GM21825 (cell line): Measurements from ENCODE around the gene SLC13A1.
"Not testable (repeated sequence)": the region's sequence is repeated elsewhere in the genome, so short reads cannot be mapped to it uniquely, and the experiment has no call there.

Experiments used
- ATAC-seq: cut with Tn5 transposase; IDR thresholded peaks from one replicate; pipeline ENCODE4 v1.9.1; 2021; ENCODE audit warnings: mild to moderate bottlenecking, moderate library complexity; ENCODE audit not compliant: unreplicated experiment

SLC13A1 gene

GRCh38 chr7:123131140-123131539 lies 68.6 kb downstream of the SLC13A1 start:
- ATAC-seq, result no peak

GRCh38 chr7:123126691-123127090 lies 73.1 kb downstream of the SLC13A1 start:
- no peak for ATAC-seq

DNA sequence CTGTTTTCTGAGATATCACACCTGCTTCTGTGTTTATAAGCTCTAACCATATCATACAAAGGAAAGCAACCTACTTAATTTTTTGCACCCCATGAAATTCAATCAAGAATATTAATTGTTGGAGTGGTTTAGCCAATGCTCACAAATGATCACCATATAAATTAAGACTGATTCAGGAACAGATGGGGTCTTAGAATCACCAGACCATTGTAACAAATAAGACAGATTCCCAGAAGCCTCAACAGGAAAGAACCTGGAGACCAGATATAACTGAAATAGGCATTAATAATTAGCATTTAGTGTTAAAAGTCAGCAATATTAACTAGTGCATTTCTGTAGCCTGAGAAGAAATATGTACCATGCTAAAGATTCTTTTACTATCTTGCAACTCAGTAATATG lies 73.6 kb downstream of the SLC13A1 start:
- ATAC-seq, result no peak

DNA sequence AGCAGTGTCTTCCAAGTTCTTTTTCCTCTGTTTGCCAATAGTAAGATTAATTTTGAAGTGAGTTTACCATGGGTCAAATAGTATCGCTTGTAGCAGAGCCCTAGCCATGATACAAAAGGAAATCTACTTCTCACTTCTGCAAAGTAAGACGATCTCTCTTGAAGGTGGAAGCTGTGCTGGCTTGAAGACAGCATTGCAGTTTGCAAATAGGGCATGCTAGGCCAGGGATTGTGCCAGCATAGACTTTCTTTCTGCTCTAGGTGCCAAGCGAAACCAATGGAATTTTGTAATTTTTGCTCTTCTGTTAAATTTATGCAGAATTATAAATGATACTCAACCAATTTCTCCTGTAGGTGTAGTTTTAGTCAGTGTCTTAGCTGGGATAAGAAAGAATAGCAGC lies 74.5 kb downstream of the SLC13A1 start:
- no peak for ATAC-seq

GRCh38 chr7:123122916-123123315 lies 76.9 kb downstream of the SLC13A1 start:
- no peak for ATAC-seq

GRCh38 chr7:123120286-123120685 lies 79.5 kb downstream of the SLC13A1 start:
- no peak for ATAC-seq

DNA sequence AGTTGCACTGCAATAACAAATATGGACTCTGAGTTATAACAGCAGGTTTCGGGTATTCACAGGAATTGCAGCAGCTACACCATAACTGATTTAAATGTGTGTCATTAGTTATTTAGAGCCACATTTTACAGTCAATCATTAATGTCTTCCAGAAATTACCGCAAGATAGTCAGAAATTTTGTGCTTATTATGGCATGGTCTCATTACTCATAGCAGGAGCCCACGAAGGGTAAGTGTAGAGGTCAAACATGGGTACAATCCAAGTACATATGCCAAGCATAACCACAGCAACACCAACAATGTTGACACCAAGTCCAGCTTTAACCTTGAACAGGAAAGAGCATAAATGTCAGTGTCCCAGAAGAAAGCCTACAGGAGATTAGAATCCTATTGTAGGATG lies 84.4 kb downstream of the SLC13A1 start:
- ATAC-seq, result no peak

DNA sequence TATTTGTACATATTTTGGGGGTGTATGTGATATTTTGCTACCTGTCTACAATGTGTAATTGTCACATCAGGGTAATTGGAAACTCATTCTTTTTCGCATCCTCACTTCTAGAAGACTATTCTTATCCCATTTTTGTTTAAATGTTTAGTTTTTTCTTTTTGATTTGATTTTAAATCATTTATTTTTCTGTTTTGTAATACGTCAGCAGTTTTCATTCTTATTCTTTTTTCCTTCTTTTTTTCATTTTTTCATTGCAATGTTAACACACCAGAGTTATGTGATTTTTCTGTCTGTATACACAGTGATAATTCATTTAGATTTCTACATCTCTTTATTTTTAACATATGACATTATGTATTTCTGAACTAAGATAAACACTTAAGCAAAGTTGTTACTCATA lies 85.5 kb downstream of the SLC13A1 start:
- ATAC-seq, result no peak

- no peak for ATAC-seq
Measured at GRCh38 chr7:123112833-123113232, 86.9 kb downstream of the SLC13A1 start.

- no peak for ATAC-seq
Measured at GRCh38 chr7:123099712-123100111, 100.1 kb downstream of the SLC13A1 start.

DNA sequence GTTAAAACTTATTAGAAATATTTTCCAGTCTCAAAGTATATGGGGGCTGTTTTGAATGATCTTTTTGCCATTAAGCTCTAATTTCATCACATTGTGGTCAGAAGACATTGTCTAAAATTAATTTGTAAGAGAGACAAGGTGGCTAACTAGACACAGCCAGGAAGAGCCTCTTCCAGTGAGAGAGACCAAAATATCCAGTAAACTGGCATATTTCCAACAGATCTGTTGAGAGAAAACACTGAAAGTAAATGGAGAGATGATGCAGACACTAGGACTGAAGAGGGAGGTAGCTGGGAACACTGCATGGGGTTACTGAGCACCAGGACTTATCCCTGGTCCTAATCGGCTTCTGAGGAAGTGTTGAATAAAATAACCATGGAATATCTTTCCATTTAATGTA lies 102.8 kb downstream of the SLC13A1 start:
- ATAC-seq, result no peak

- ATAC-seq, result no peak
Measured at GRCh38 chr7:123096434-123096833, 103.3 kb downstream of the SLC13A1 start.

- ATAC-seq, result no peak
Measured at GRCh38 chr7:123090456-123090855, 109.3 kb downstream of the SLC13A1 start.

DNA sequence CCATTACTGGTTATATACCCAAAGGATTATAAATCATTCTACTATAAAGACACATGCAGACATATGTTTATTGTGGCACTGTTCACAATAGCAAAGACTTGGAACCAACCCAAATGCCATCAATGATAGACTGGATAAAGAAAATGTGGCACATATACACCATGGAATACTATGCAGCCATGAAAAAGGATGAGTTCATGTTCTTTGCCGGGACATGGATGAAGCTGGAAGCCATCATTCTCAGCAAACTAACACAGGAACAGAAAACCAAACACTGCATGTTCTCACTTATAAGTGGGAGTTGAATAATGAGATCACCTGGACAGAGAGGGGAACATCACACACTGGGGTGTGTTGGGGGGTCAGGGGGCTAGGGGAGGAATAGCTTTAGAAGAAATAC lies 112.9 kb downstream of the SLC13A1 start:
- ATAC-seq, result not testable (repeated sequence)

DNA sequence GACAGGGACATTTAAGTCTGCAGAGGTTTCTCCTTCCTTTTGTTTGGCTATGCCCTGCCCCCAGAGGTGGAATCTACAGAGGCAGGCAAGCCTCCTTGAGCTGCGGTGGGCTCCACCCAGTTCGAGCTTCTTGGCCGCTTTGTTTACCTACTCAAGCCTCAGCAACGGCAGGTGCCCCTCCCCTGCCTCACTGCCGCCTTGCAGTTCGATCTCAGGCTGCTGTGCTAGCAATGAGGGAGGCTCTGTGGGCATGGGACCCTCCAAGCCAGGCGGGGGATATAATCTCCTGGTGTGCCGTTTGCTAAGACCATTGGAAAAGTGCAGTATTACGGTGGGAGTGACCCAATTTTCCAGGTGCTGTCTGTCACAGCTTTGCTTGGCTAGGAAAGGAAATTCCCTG lies 114.9 kb downstream of the SLC13A1 start:
- not testable (repeated sequence) for ATAC-seq

DNA sequence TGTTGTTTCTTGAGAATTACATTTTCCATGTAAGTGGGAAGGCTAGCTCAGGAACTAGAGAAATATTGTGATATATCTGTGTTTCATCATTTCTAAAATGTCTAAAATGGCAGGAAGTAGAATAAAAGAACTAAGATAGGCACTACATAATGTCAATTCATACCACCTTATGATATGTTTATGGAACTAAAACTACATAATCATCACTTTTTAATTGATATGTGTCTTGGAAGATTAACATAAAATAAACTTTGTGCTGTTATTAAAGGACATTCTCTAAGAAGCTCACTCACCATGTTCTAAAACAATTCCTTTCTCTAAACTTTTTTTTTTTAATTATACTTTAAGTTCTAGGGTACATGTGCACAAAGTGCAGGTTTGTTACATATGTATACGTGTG lies 120.7 kb downstream of the SLC13A1 start:
- no peak for ATAC-seq

GRCh38 chr7:123075838-123076467 lies 123.8 kb downstream of the SLC13A1 start:
- no peak for ATAC-seq

DNA sequence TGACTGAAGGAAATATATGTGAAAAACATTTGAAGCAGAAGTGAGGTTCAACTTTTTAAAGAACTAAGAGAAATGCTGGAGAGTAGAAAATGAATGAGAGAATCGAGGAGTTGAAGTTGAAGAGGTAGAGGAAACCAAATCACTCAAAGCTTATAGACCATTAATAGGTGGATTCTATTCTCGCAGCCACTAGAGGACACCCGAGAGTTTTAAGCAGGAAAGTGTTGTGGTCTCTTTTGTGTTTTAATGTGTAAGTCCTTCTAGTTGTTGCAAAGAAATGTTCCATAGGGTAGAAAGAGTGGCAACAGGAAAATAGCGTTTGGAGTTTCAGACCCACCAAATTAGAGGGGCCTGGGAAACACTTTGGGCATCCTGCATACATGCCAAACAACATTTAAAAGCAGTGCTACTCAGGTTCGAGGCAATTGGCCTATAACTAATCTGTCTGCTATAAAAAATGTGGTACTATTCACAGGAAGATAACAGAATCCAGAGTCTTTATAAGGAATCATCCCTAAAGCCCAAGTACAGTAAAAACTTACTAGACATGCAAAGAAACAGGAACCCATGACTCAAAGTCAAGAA lies 129.0 kb downstream of the SLC13A1 start:
- ATAC-seq, result no peak

DNA sequence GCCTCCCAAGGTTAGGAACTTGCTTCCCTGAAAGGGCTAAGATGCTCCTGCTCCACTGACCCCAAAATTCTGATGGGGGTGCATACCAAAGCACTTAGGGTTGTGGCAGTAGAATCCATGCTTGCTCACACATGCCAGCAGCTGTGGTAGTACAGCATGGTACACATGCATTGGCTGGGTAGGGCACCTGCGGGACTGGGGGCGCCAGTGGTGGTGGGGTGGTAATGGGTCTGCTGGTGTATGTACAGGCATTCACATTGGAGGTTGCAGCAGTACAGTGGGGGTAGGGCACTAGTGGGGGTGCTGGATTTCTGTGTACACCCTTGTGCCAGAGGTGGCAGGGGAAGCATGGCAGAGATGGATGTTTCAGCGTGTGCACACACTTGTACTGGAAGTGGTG lies 132.0 kb downstream of the SLC13A1 start:
- ATAC-seq, result no peak
